ENCODE data around the gene GLYR1.

The GLYR1 gene

GRCh38 chr16:4798456-4798855 is 48.6 kb downstream of the GLYR1 start:
- Histone ChIP-seq H3K79me2 (ENCODE audit: control insufficient read depth, insufficient read depth, low read length, unreplicated experiment) (no peaks in the 10 kb centered on the region), H3K27me3 (ENCODE audit: insufficient read depth, low read length) (no peaks in the 10 kb centered on the region), H3K36me3 (ENCODE audit: insufficient read depth, low read length) (no peaks in the 10 kb centered on the region), H3K27ac (ENCODE audit: low read depth, low read length) (no peak overlapping the region), H3K4me3 (ENCODE audit: low read depth, low read length) (no peak overlapping the region), H3K4me1 (ENCODE audit: control insufficient read depth, insufficient read depth, low read length, unreplicated experiment) (peaks cover 3% of the 10 kb centered on the region), H2AFZ (ENCODE audit: low read length, unreplicated experiment) (no peak overlapping the region)

GRCh38 chr16:4797805-4798252 is 49.3 kb downstream of the GLYR1 start:
- H3K36me3 ChIP-seq (ENCODE audit: insufficient read depth, low read length) = no peaks in the 10 kb centered on the region
- H3K79me2 ChIP-seq (ENCODE audit: control insufficient read depth, insufficient read depth, low read length, unreplicated experiment) = no peaks in the 10 kb centered on the region
- no peak overlapping the region for H3K4me3 ChIP-seq (ENCODE audit: low read depth, low read length)
- H3K27me3 ChIP-seq (ENCODE audit: insufficient read depth, low read length) = no peaks in the 10 kb centered on the region
- no peak overlapping the region for H3K27ac ChIP-seq (ENCODE audit: low read depth, low read length)
- H2AFZ ChIP-seq (ENCODE audit: low read length, unreplicated experiment) = no peak overlapping the region
- H3K4me1 ChIP-seq (ENCODE audit: control insufficient read depth, insufficient read depth, low read length, unreplicated experiment) = peaks cover 3% of the 10 kb centered on the region

DNA sequence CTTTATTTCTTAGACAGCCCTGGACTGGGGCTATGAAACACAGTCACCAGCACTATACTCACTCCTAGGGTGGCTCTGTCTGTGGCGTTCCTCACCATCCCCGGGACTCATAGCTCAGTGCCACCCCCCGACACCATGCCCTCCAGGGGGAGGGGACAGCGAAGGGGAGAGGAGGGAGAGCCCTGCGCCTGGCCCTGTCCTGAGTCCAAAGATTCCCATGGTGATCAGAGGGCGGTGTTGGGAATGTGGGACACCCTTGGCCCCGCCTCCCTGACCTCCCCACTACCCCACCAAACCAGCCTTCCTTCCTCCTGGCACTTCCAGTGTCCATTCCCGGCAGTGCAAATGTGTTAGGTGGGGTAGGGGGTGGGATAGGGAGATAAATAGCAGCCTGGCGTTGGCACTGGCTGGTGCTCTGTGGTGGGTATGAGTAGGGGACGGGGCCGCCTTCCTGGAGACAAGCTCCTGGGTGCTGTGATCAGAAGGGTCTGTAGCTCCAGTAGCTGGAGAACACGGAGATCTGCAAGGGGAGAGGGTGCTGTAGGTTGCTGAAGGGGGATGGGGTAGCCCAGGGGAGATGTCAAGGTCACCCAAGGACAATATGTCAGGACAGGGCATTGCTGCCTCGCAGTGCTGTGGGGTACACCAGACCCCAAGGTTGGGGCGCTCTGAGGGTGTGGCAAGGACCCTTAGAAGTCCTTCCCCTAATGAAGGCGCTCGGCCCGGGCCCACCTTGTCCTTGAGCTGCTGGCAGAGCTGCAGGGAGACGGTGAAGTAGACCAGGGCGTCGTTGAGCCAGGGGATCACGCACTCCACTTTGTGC is 49.9 kb downstream of the GLYR1 start:
- no peak overlapping the region for H3K27ac ChIP-seq (ENCODE audit: low read depth, low read length)
- no peak overlapping the region for H2AFZ ChIP-seq (ENCODE audit: low read length, unreplicated experiment)
- H3K4me1 ChIP-seq (ENCODE audit: control insufficient read depth, insufficient read depth, low read length, unreplicated experiment) = peaks cover 3% of the 10 kb centered on the region
- no peaks in the 10 kb centered on the region for H3K27me3 ChIP-seq (ENCODE audit: insufficient read depth, low read length)
- H3K4me3 ChIP-seq (ENCODE audit: low read depth, low read length) = no peak overlapping the region
- H3K36me3 ChIP-seq (ENCODE audit: insufficient read depth, low read length) = no peaks in the 10 kb centered on the region
- no peaks in the 10 kb centered on the region for H3K79me2 ChIP-seq (ENCODE audit: control insufficient read depth, insufficient read depth, low read length, unreplicated experiment)

GRCh38 chr16:4795828-4796572 is 51.1 kb downstream of the GLYR1 start:
- Histone ChIP-seq H3K4me1 (ENCODE audit: control insufficient read depth, insufficient read depth, low read length, unreplicated experiment) (no peaks in the 10 kb centered on the region), H2AFZ (ENCODE audit: low read length, unreplicated experiment) (no peak overlapping the region), H3K27ac (ENCODE audit: low read depth, low read length) (no peak overlapping the region)

DNA sequence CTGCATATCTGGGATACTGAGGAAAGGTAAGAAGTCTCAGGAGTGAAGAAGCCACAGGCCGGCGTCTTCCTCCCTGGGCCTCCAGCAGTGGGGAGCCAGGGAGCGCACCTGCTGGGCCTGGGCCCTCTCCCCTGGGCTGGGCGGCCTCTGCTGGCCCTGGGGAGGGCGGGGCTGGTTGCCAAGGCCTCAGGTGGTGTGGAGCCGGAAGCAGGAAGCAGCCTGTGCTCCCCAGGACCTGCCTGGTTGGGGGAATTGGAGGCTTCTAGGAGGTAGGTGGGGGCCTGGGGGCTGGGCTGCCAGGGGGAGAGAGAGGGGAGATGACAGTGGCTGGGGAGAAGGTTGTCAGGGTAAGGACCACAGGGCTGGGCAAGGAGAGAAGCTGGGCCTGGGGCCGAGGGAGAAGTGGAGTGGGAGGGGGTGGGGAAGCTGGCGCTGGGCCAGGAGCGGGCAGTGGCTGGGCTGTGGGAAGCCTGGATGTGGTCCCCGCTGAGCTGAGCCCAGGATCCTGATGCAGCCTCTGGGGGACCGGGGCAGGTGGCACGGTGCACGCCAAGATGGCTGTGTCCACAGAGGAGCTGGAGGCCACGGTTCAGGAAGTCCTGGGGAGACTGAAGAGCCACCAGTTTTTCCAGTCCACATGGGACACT is 51.8 kb downstream of the GLYR1 start, which contains the start of gene SMIM22:
SMIM22 (plus strand) TSS at position 189 of the 647 bp plus-strand sequence; CDS start at position 555, 366 bp downstream.
- H3K79me2 ChIP-seq (ENCODE audit: control insufficient read depth, insufficient read depth, low read length, unreplicated experiment) = no peaks in the 10 kb centered on the region
- no peaks in the 10 kb centered on the region for H3K36me3 ChIP-seq (ENCODE audit: insufficient read depth, low read length)
- no peaks in the 10 kb centered on the region for H3K4me1 ChIP-seq (ENCODE audit: control insufficient read depth, insufficient read depth, low read length, unreplicated experiment)
- no peak within 1 kb of the TSS for H2AFZ ChIP-seq (ENCODE audit: low read length, unreplicated experiment)
- no peak within 1 kb of the TSS for H3K27ac ChIP-seq (ENCODE audit: low read depth, low read length)
- no peaks in the 10 kb centered on the region for H3K27me3 ChIP-seq (ENCODE audit: insufficient read depth, low read length)
- H3K4me3 ChIP-seq (ENCODE audit: low read depth, low read length) = no peak within 1 kb of the TSS

More at GRCh38 chr16:4795828-4796572, 51.1 kb downstream of the GLYR1 start:
- Histone ChIP-seq H3K4me3 (ENCODE audit: low read depth, low read length) (no peak overlapping the region), H3K79me2 (ENCODE audit: control insufficient read depth, insufficient read depth, low read length, unreplicated experiment) (no peaks in the 10 kb centered on the region), H3K36me3 (ENCODE audit: insufficient read depth, low read length) (no peaks in the 10 kb centered on the region), H3K27me3 (ENCODE audit: insufficient read depth, low read length) (no peaks in the 10 kb centered on the region)

GRCh38 chr16:4792951-4793513 is 54.1 kb downstream of the GLYR1 start:
- no peaks in the 10 kb centered on the region for H3K79me2 ChIP-seq (ENCODE audit: control insufficient read depth, insufficient read depth, low read length, unreplicated experiment)
- no peaks in the 10 kb centered on the region for H3K27me3 ChIP-seq (ENCODE audit: insufficient read depth, low read length)
- H3K27ac ChIP-seq (ENCODE audit: low read depth, low read length) = no peak overlapping the region
- H3K36me3 ChIP-seq (ENCODE audit: insufficient read depth, low read length) = no peaks in the 10 kb centered on the region
- no peak overlapping the region for H3K4me3 ChIP-seq (ENCODE audit: low read depth, low read length)
- H2AFZ ChIP-seq (ENCODE audit: low read length, unreplicated experiment) = no peak overlapping the region
- H3K4me1 ChIP-seq (ENCODE audit: control insufficient read depth, insufficient read depth, low read length, unreplicated experiment) = no peaks in the 10 kb centered on the region

DNA sequence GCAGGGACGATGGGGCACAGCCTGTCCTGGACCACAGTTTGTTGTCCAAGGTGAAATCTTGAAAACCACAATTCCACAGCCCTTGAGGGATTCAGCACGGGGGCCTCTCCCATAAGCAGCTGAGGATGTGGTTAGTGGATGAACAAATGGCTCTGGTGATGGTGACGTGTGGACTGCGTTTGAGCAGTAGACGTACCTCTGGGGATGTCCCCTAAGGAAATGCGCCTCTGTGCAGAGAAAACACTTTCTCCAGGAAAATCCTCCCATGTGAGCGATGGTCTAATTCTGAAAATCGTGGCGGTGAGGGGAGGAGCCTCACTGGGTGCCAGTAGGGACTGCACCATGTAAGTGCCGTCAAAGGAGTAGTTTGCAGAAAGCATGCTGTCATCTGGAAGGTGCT is 56.2 kb downstream of the GLYR1 start:
- Histone ChIP-seq H3K4me1 (ENCODE audit: control insufficient read depth, insufficient read depth, low read length, unreplicated experiment) (no peaks in the 10 kb centered on the region), H3K36me3 (ENCODE audit: insufficient read depth, low read length) (no peaks in the 10 kb centered on the region), H3K4me3 (ENCODE audit: low read depth, low read length) (no peak overlapping the region), H3K79me2 (ENCODE audit: control insufficient read depth, insufficient read depth, low read length, unreplicated experiment) (no peaks in the 10 kb centered on the region), H2AFZ (ENCODE audit: low read length, unreplicated experiment) (no peak overlapping the region), H3K27ac (ENCODE audit: low read depth, low read length) (no peak overlapping the region), H3K27me3 (ENCODE audit: insufficient read depth, low read length) (no peaks in the 10 kb centered on the region)

- no peaks in the 10 kb centered on the region for H3K36me3 ChIP-seq (ENCODE audit: insufficient read depth, low read length)
- H3K79me2 ChIP-seq (ENCODE audit: control insufficient read depth, insufficient read depth, low read length, unreplicated experiment) = no peaks in the 10 kb centered on the region
- H3K4me1 ChIP-seq (ENCODE audit: control insufficient read depth, insufficient read depth, low read length, unreplicated experiment) = no peaks in the 10 kb centered on the region
- no peak overlapping the region for H2AFZ ChIP-seq (ENCODE audit: low read length, unreplicated experiment)
- no peak overlapping the region for H3K27ac ChIP-seq (ENCODE audit: low read depth, low read length)
- H3K27me3 ChIP-seq (ENCODE audit: insufficient read depth, low read length) = no peaks in the 10 kb centered on the region
- no peak overlapping the region for H3K4me3 ChIP-seq (ENCODE audit: low read depth, low read length)
Measured at GRCh38 chr16:4790261-4790660, 56.8 kb downstream of the GLYR1 start.

- H3K27ac ChIP-seq (ENCODE audit: low read depth, low read length) = no peak overlapping the region
- H3K4me1 ChIP-seq (ENCODE audit: control insufficient read depth, insufficient read depth, low read length, unreplicated experiment) = no peaks in the 10 kb centered on the region
- no peaks in the 10 kb centered on the region for H3K36me3 ChIP-seq (ENCODE audit: insufficient read depth, low read length)
- no peaks in the 10 kb centered on the region for H3K79me2 ChIP-seq (ENCODE audit: control insufficient read depth, insufficient read depth, low read length, unreplicated experiment)
- no peak overlapping the region for H3K4me3 ChIP-seq (ENCODE audit: low read depth, low read length)
- no peak overlapping the region for H2AFZ ChIP-seq (ENCODE audit: low read length, unreplicated experiment)
- H3K27me3 ChIP-seq (ENCODE audit: insufficient read depth, low read length) = no peaks in the 10 kb centered on the region
Measured at GRCh38 chr16:4788910-4789309, 58.2 kb downstream of the GLYR1 start.

DNA sequence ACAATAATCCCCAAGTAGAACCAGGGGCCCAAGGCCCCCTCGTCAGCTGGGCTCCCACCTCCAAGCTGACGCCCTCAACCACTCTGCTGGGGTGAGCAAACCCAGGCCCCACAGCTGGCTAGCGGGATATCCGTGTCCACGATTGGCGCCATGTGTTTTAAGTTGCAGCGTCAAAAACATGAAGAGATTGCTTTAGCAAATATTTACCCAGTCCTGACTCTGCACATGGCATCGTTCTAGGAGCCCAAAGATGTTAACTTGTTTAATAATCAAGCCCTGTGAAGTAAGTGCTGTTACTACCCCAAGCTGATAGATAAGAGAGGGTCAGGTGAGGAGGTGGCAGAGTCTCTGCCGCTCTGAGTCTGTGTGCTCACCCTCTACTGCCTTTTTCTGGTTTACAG is 58.6 kb downstream of the GLYR1 start:
- Histone ChIP-seq H3K27ac (ENCODE audit: low read depth, low read length) (no peak overlapping the region), H3K4me3 (ENCODE audit: low read depth, low read length) (no peak overlapping the region), H3K79me2 (ENCODE audit: control insufficient read depth, insufficient read depth, low read length, unreplicated experiment) (no peaks in the 10 kb centered on the region), H3K4me1 (ENCODE audit: control insufficient read depth, insufficient read depth, low read length, unreplicated experiment) (no peaks in the 10 kb centered on the region), H2AFZ (ENCODE audit: low read length, unreplicated experiment) (no peak overlapping the region), H3K27me3 (ENCODE audit: insufficient read depth, low read length) (no peaks in the 10 kb centered on the region), H3K36me3 (ENCODE audit: insufficient read depth, low read length) (no peaks in the 10 kb centered on the region)
